Astrocyte (in vitro differentiated cells and primary cell): ENCODE data around the gene COL5A1. TPM values are rescaled to one million over a fixed set of nuclear protein-coding genes. Genes with fewer than 3 reads are reported as not detected.

Experiments used
- DNase-seq: peaks from one replicate; pipeline ENCODE4 v3.0.0-alpha.2; 2010; ENCODE audit warnings: low read depth
- FAIRE-seq: peaks from 2 replicates; lab custom pipeline; 2011; peaks lifted over from hg19 to GRCh38; lab: Jason Lieb, UNC
- H2AFZ ChIP-seq: 2 replicates; pipeline ENCODE4 v1.6.0; 2012; ENCODE audit warnings: low read depth, low read length, inconsistent platforms
- H3K27ac ChIP-seq: 2 replicates; pipeline ENCODE4 v1.5.1; 2011; ENCODE audit warnings: low read depth, low read length, inconsistent platforms
- H3K27me3 ChIP-seq: 2 replicates; pipeline ENCODE4 v1.6.0; 2011; ENCODE audit warnings: low read length, inconsistent platforms; ENCODE audit not compliant: insufficient read depth
- H3K36me3 ChIP-seq: 2 replicates; pipeline ENCODE4 v1.5.1; 2011; ENCODE audit warnings: low read length, inconsistent platforms; ENCODE audit not compliant: insufficient read depth
- H3K4me1 ChIP-seq: 2 replicates; pipeline ENCODE4 v1.5.1; 2011; ENCODE audit warnings: low read length, inconsistent platforms; ENCODE audit not compliant: insufficient read depth
- H3K4me2 ChIP-seq: 2 replicates; pipeline ENCODE4 v1.6.0; 2012; ENCODE audit warnings: low read length, inconsistent platforms
- H3K4me3 ChIP-seq: 2 replicates; pipeline ENCODE4 v1.5.1; 2011; ENCODE audit warnings: low read depth, mild to moderate bottlenecking, low read length, inconsistent platforms; ENCODE audit not compliant: insufficient read depth
- H3K79me2 ChIP-seq: 2 replicates; pipeline ENCODE4 v1.6.0; 2012; ENCODE audit warnings: mild to moderate bottlenecking, low read length, inconsistent platforms; ENCODE audit not compliant: insufficient read depth
- H3K9ac ChIP-seq: 2 replicates; pipeline ENCODE4 v1.6.0; 2012; ENCODE audit warnings: mild to moderate bottlenecking, low read length, inconsistent platforms
- H3K9me3 ChIP-seq: 2 replicates; pipeline ENCODE4 v1.5.1; 2012; ENCODE audit warnings: low read depth, mild to moderate bottlenecking, low read length, inconsistent platforms; ENCODE audit not compliant: insufficient read depth
- H4K20me1 ChIP-seq: 2 replicates; pipeline ENCODE4 v1.6.0; 2012; ENCODE audit warnings: low read length, inconsistent platforms; ENCODE audit not compliant: insufficient read depth
- H3K27ac Mint-ChIP-seq: one replicate; pipeline ENCODE4 v1.8.0; 2021; ENCODE audit warnings: mild to moderate bottlenecking, mixed read lengths; ENCODE audit not compliant: unreplicated experiment
- H3K27me3 Mint-ChIP-seq: one replicate; pipeline ENCODE4 v1.8.0; 2021; ENCODE audit warnings: low read depth, mixed read lengths; ENCODE audit not compliant: unreplicated experiment
- H3K36me3 Mint-ChIP-seq: one replicate; pipeline ENCODE4 v1.8.0; 2021; ENCODE audit warnings: low read depth, mixed read lengths; ENCODE audit not compliant: unreplicated experiment
- H3K4me1 Mint-ChIP-seq: one replicate; pipeline ENCODE4 v1.8.0; 2021; ENCODE audit warnings: low read depth, mixed read lengths; ENCODE audit not compliant: unreplicated experiment
- H3K4me3 Mint-ChIP-seq: one replicate; pipeline ENCODE4 v1.8.0; 2021; ENCODE audit warnings: mild to moderate bottlenecking, moderate library complexity, mixed read lengths; ENCODE audit not compliant: unreplicated experiment
- H3K9me3 Mint-ChIP-seq: one replicate; pipeline ENCODE4 v1.8.0; 2021; ENCODE audit warnings: mild to moderate bottlenecking, mixed read lengths; ENCODE audit not compliant: unreplicated experiment
- EZH2 ChIP-seq: IDR thresholded peaks from 2 replicates; pipeline ENCODE4 v1.6.1; 2012; ENCODE audit warnings: mild to moderate bottlenecking, low read length, inconsistent platforms; ENCODE audit not compliant: insufficient read depth
- total RNA-seq: library from RNA; stranded (reverse); gene quantifications from 2 replicates; pipeline ENCODE4 v1.2.1, GENCODE V29; 2021
- TF ChIP-seq, protein P1 (sequence below): IDR thresholded peaks from 2 replicates; pipeline ENCODE4 v1.5.1; 2011; ENCODE audit warnings: low read depth, mild to moderate bottlenecking, inconsistent platforms, low read length, moderate library complexity; ENCODE audit not compliant: insufficient read depth

The COL5A1 gene
- total RNA-seq, 1 donor from 2014 or later: 1,055 TPM

DNA sequence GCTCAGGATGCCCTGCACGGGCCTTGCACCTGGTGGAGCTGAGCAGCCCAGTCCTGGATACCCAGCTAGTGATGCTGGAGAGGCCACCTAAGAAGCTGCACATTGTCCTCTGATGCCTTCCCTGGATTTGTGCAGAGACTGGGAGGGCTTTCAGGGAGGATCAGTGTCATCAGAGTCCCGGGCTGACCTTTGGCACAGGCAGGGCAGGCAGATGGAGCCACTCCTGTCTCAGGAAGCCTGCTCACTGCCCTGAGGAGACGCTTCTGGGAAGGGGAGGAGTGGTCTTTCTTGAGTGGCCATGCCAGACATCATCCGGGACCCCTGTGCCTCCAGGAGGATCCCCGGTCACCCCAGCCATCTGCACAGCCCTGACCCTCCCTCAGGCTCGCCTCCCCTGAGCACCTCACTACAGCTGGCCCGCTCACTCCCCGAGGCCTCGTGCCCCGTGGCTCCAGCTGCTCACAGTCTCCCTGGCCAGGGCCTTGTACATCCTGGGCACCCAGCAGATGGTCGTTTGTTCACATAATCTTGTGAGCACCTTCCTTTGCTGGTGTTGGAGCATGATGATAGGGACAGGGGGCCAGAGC is 191.8 kb downstream of the COL5A1 start:
- Histone ChIP-seq H3K9me3 (no peaks in the 10 kb centered on the region), H2AFZ (no peak overlapping the region), H3K27ac (no peak overlapping the region), H3K4me2 (no peak overlapping the region), H3K9ac (no peak overlapping the region), H4K20me1 (peaks cover 96% of the 10 kb centered on the region), H3K36me3 (peaks cover 52% of the 10 kb centered on the region), H3K4me3 (no peak overlapping the region), H3K27me3 (no peaks in the 10 kb centered on the region), H3K79me2 (peaks cover 27% of the 10 kb centered on the region), H3K4me1 (peaks cover 13% of the 10 kb centered on the region)
- Mint-ChIP-seq H3K27ac (no peak overlapping the region), H3K9me3 (no peaks in the 10 kb centered on the region), H3K36me3 (peaks cover 19% of the 10 kb centered on the region), H3K4me1 (peaks cover 4% of the 10 kb centered on the region), H3K4me3 (no peak overlapping the region), H3K27me3 (no peaks in the 10 kb centered on the region)
- TF ChIP-seq, protein P1, sequence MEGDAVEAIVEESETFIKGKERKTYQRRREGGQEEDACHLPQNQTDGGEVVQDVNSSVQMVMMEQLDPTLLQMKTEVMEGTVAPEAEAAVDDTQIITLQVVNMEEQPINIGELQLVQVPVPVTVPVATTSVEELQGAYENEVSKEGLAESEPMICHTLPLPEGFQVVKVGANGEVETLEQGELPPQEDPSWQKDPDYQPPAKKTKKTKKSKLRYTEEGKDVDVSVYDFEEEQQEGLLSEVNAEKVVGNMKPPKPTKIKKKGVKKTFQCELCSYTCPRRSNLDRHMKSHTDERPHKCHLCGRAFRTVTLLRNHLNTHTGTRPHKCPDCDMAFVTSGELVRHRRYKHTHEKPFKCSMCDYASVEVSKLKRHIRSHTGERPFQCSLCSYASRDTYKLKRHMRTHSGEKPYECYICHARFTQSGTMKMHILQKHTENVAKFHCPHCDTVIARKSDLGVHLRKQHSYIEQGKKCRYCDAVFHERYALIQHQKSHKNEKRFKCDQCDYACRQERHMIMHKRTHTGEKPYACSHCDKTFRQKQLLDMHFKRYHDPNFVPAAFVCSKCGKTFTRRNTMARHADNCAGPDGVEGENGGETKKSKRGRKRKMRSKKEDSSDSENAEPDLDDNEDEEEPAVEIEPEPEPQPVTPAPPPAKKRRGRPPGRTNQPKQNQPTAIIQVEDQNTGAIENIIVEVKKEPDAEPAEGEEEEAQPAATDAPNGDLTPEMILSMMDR: no peak
- TF ChIP-seq EZH2: no peak
- FAIRE-seq (no peak), DNase-seq (no peak)

DNA sequence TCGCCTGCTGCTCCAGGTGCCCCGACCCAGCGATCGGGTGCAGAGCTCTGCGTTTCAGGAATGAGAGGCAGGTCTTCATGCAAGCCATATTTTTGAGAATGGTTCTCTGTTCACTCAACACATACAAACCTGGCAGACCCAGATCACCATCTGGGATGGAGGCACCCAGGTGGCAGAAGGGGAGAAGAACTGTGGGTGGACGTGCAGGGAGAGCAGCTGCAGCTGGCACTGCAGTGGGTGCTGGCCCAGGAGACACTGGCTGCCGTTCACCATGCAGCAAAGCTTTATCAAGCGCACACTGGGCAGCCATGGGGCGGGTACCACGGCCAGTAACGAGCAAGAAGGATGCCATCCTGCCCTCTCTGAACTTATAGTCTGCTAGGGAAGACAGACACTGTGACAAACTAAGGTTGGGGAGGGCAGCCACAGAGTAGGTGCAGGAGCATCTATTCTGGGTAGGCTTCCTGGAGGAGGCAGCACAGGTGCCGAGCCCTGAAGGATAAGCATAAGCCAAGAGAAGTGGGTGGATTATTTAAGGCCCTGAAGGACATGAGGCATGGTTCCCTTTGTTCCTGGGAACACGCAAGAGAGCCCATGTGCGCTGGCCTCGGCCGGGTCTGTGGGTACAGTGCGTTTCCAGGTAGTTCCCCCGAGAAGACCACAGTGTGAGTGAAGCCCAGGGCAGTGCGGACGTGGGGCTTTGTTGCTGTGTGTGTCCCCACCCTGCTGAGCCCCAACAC is 192.8 kb downstream of the COL5A1 start:
- H3K27ac Mint-ChIP-seq: peak overlapping the region; percentile 63
- Histone ChIP-seq H3K9me3 (no peaks in the 10 kb centered on the region), H3K27ac (no peak overlapping the region), H3K9ac (no peak overlapping the region), H4K20me1 (peaks cover 97% of the 10 kb centered on the region), H3K36me3 (peaks cover 50% of the 10 kb centered on the region), H3K4me1 (peaks cover 13% of the 10 kb centered on the region), H3K79me2 (peaks cover 23% of the 10 kb centered on the region), H3K27me3 (no peaks in the 10 kb centered on the region), H3K4me3 (no peak overlapping the region), H3K4me2 (no peak overlapping the region), H2AFZ (no peak overlapping the region)
- DNase-seq (no peak), FAIRE-seq (no peak)
- H3K9me3 Mint-ChIP-seq: no peaks in the 10 kb centered on the region
- H3K4me1 Mint-ChIP-seq: peaks cover 6% of the 10 kb centered on the region
- H3K27me3 Mint-ChIP-seq: no peaks in the 10 kb centered on the region
- no peak overlapping the region for H3K4me3 Mint-ChIP-seq
- H3K36me3 Mint-ChIP-seq: peaks cover 22% of the 10 kb centered on the region
- TF ChIP-seq, protein P1: no peak
- TF ChIP-seq EZH2: no peak
